Tongue (tissue), 3 donors: Measurements from ENCODE around the gene TEP1. TPM values are rescaled to one million over a fixed set of nuclear protein-coding genes. Genes with fewer than 3 reads are reported as not detected.
A peak's percentile ranks its signal among the peaks of the same experiment; 100 is the strongest.
"Not testable (repeated sequence)": the region's sequence is repeated elsewhere in the genome, so short reads cannot be mapped to it uniquely, and the experiment has no call there.

Experiments used
- DNase-seq: peaks from one replicate; pipeline ENCODE4 v3.0.0-alpha.2; 2015
- small RNA-seq: library from RNA; depleted of rRNA; stranded (forward); fragments of <200 nt; gene quantifications from one replicate; pipeline ENCODE3, GENCODE V24; 2014; ENCODE audit warnings: low replicate concordance
- total RNA-seq: library from RNA; depleted of rRNA; stranded (reverse); fragments of >200 nt; gene quantifications from one replicate; pipeline ENCODE4 v1.2.3, GENCODE V29; 2014

Gene TEP1
- total RNA-seq, 1 donor from 2014 or later = 13.3 TPM

DNA sequence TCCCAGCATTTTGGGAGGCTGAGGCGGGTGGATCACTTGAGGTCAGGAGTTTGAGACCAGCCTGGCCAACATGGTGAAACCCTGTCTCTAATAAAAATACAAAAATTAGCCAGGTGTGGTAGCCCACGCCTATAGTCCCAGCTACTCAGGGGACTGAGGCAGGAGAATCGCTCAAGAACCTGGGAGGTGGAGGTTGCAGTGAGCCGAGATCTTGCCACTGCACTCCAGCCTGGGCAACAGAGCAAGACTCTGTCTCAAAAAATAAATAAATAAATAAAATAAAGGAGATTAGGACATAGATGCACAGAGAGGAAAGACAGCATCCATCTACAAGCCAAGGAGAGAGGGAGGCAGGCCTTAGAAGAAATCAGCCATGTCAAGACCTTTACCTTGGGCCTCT, 72.3 kb downstream of the TEP1 start:
- DNase-seq = not testable (repeated sequence)

DNA sequence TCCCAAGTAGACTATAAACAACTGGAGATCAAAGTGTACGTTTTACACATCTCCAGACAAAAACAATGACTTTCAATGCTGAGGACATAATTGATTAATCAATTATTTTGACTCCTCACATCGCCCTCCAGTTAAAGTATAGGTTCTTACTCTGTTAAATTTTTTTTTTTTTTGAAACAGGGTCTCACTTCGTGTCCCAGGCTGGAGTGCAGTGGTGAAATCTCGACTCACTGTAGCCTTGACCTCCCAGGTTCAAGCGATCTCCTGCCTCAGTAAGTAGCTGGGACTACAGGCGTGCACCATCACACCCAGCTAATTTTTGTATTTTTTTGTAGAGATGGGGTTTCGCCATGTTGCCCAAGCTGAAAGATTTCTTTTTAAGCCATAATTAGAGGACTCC, 79.3 kb downstream of the TEP1 start:
- DNase-seq = no peak

DNA sequence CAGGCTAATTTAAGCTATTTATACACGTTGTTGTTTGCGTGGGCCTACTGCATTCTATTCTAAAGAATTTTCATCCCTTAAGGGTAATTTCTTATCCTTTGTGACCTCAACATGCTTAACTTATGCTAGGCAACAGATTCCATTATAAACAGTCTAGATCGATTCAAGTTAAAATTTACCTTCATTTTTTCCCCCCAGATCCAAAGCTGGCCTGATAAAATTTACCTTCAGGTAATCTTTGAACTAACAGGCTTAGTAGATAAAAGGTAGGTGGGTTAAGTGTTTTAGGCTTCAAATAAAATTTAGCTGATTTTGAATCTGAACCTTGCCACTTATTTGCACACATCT, 79.8 kb downstream of the TEP1 start:
- DNase-seq = no peak

DNA sequence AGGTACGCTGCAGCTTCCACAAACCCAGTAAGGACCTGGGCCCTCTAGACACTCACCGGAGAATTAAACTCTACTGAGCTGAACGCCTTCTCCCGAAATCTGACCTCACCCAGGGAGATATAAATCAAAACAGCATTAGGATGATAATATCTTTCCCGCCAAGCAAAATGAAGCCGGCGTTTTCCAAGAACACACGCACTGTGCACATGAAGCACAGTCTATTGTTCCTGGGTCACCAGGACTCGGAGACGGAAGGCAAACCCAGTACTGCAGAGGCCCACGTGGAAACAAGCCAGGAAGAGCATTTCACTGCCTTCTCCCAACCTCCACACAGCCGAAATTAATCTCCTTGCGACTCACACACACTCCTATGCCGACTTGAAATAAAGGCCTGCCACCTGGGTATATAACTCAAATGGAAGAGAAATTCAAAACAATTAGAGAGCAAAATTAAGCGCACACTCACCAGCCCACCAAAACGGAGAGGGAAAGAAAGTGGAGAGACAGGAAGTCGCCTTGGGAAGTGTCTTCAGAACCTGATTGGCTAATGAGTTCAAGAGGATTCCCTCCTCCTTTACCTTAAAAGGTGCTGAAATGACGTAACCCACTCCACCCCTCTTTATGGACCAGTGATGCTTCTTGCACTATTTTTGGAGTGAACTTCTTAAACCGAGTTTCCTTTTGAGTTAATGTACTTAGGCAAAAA, 80.4 kb downstream of the TEP1 start, which contains the start of gene CCNB1IP1:
CCNB1IP1 (minus strand) TSS at position 492 of the 706 bp plus-strand sequence. CDS start 16,756 bp downstream, outside the sequence.
- peak; percentile 94 for DNase-seq

DNA sequence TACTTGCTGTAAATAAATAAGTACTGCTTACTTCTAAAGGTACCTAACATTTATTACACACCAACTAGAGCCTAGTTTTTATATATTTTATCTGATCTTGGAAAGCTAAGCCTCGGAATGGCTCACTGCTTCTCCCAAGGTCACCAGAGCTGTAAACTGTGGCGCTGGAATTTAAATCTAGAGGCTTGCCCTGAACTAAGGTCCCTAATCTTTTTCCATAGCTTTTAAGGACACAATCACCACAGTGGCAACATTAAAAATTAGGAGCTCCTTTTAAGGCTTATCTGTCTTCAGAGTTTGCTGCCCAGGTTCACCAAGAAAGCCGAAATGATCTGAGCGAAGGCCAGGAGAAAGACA, 80.9 kb downstream of the TEP1 start:
- DNase-seq = peak; percentile 29

DNA sequence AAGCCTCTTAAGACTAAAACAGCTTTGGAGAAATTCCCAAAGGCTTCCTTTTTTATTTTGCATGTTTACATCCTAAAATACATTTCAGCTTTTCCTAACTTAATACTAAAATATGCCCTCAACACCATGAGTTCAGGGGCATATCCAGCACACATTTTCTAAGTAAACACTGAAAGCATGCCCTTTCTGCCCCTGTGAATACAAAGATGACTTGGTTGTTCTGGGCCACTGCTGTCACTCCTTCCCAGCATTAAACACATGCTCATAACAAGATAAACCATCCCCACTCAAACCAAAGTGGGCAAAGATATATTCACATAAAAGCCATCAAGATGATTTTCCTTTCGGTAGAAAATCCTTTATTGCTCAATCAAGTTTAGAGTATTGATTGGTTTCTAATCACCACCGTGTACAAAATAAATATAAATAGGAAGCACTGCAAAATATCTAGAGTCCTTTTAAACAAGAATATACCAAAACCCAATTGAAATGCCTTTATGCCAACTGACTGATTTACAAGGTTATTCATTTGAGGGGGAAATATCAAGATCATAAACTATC, 82.2 kb downstream of the TEP1 start:
- DNase-seq = no peak

DNA sequence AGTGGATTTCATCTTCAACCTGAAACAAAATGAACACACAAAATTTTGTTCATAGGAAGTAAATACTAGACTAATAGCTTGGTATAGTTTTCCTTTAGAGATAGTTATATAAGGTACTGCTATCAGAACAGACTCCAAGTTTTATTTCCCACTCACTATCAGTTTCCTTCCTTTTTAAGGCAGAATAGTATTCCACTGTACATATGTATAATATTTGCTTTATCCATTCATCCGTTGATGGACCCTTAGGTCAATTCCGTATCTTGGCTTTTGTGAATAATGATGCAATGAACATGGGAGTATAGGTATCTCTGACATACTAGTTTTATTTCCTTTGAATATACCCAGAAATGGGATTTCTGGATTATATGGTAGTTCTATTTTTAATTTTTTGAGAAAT, 83.9 kb downstream of the TEP1 start:
- DNase-seq = no peak

DNA sequence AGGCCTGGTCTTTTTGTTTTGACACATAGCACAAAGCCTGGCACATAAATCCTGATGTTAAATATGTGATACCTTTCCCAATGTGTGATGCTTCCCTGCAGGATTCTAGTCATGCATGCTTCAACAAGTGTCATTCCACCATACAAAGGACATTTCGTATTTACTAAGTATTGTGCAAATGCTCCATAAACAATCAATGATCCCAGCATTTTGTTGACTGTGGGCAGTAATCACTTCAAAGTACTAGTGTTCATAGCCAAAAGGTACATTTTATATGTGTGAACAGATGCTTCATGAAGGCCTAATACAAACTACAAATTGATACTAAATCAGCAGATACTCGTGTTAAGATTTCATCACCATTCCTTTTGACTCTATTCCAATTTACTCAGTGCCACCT, 84.6 kb downstream of the TEP1 start:
- no peak for DNase-seq

DNA sequence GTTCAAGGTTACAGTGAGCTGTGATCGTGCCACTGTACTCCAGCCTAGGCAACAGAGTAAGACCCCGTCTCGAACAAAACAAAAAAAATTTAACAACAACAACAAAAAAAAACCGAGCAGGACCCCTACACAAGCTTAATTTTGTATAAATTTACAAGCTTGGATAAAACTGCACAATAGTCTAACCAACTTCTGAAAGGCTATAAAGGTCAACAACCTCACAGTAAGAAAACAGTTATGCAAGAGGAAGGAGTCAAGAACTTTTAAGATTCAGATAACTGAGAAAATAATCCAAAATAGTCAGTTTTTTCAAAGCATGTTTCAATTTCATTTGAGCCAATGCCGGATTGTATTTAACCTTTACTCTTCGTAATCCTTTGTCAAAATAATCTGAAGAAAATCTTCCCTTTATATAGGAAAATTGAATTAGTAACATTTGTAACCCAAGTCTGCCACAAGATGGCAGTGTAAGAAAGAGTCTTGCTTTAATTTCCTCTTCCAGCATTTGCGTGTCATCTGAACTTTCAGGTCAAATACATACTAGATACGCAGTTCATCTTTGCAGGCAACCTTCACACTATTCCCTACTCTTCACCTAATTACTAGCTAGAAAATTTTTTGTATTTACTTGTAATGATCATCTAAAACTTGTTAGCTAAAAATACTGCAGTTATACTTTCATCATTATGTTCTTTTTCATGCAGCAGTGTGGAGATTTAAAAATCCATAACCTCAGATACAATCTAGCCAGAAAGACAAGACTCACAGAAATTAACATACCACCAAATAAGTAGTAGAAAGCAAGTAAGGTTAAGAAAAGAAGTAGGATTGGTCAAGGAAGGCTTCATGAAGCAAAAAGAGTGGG, 86.1 kb downstream of the TEP1 start:
- DNase-seq = peak; percentile 82

DNA sequence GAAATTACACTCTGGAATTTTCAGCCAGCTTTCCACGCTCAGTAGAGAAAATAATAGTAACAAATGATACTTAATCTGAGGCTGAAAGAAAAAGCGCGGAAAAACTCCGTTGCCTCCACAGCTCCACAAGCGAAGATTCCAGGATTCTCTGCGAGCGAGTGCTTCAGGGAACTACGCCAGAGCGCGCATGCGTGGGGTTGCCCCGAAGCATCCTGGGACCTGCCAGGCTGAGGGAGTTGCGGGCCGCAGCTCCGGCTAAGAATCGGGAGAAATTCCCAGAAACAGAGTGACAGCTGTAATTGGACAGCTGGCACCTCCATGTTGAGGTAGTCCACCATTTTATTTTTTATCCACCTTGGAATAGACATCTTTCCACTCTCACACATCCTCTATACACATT, 95.6 kb downstream of the TEP1 start:
- no peak for DNase-seq

Small RNA genes lying within 50 kb of the gene (small RNA-seq; reads per million reads assigned to genes)
- gene RNA5SP382 (not detected), gene SNORA79B (1.3 reads per million, percentile 87 among the genes with 10 or more reads in this experiment), gene SNORD126 (197 reads per million, percentile 97 among the genes with 10 or more reads in this experiment)

Other genes starting within 250 kb of the TEP1 start
- not detected for gene OR11G2, start 222.6 kb downstream of the TEP1 start, total RNA-seq
- not detected for gene OR11H6, start 189.8 kb downstream of the TEP1 start, total RNA-seq
- gene OR11H7, start 184.5 kb downstream of the TEP1 start, total RNA-seq = not detected
- gene OR11H4, start 174.2 kb downstream of the TEP1 start, total RNA-seq = not detected
- 23.3 TPM for gene TTC5, start 107.5 kb downstream of the TEP1 start, total RNA-seq
- gene CCNB1IP1, start 80.2 kb downstream of the TEP1 start, total RNA-seq = 72.5 TPM
- 14.2 TPM for gene PARP2, start 69.9 kb downstream of the TEP1 start, total RNA-seq
- gene KLHL33, start 22.7 kb upstream of the TEP1 start, total RNA-seq = 1.9 TPM
- 32.6 TPM for gene OSGEP, start 41.3 kb upstream of the TEP1 start, total RNA-seq
- 49.1 TPM for gene APEX1, start 41.7 kb upstream of the TEP1 start, total RNA-seq
- gene PIP4P1, start 47.9 kb upstream of the TEP1 start, total RNA-seq = 19.5 TPM
- 9.2 TPM for gene PNP, start 55.9 kb upstream of the TEP1 start, total RNA-seq
- not detected for gene RNASE10, start 92.0 kb upstream of the TEP1 start, total RNA-seq
- gene RNASE9, start 147.5 kb upstream of the TEP1 start, total RNA-seq = not detected
- not detected for gene RNASE11, start 174.5 kb upstream of the TEP1 start, total RNA-seq
- gene RNASE12, start 177.9 kb upstream of the TEP1 start, total RNA-seq = not detected
- gene OR6S1, start 228.2 kb upstream of the TEP1 start, total RNA-seq = not detected